ENCODE data around the gene HOXC6. TPM values are rescaled to one million over a fixed set of nuclear protein-coding genes. Genes with fewer than 3 reads are reported as not detected.

Gene HOXC6
- total RNA-seq, 2 experiments from 2014 or later, result not detected

GRCh38 chr12:53980802-53981496 lies 47.3 kb upstream of the HOXC6 start:
- CTCF ChIA-PET, result interaction anchor here (0.5 to 2.7 kb wide), 5 partner anchors 24 to 279 kb away, joined by 3 to 10 read pairs (median 4); no protein-coding TSS in a partner anchor
- Mint-ChIP-seq H3K4me3 (no peak overlapping the region), H3K27ac (no peak overlapping the region), H3K4me1 (ENCODE audit: low read depth) (peaks cover 10% of the 10 kb centered on the region), H3K36me3 (ENCODE audit: low read depth) (no peaks in the 10 kb centered on the region), H3K27me3 (peaks cover 87% of the 10 kb centered on the region), H3K9me3 (no peaks in the 10 kb centered on the region)
- DNase-seq (no peak), ATAC-seq (no peak)
- intact Hi-C loops (cut with micrococcal nuclease), result no loop called here
- POLR2A ChIA-PET, result no interaction called here
- TF ChIP-seq CTCF (IDR thresholded peaks at IDR 0.05), result no peak

- Mint-ChIP-seq H3K27ac (no peak overlapping the region), H3K4me3 (no peak overlapping the region), H3K9me3 (no peaks in the 10 kb centered on the region), H3K4me1 (ENCODE audit: low read depth) (peaks cover 13% of the 10 kb centered on the region), H3K27me3 (peaks cover 89% of the 10 kb centered on the region), H3K36me3 (ENCODE audit: low read depth) (no peaks in the 10 kb centered on the region)
- ChIA-PET POLR2A (no interaction called here), CTCF (interaction anchor here (2.7 kb wide), 1 partner anchor 23 kb away, joined by 10 read pairs; no protein-coding TSS in a partner anchor)
- intact Hi-C loops (cut with micrococcal nuclease), result no loop called here
- DNase-seq (no peak), ATAC-seq (no peak)
- no peak for TF ChIP-seq CTCF (IDR thresholded peaks at IDR 0.05)
Observed at GRCh38 chr12:53981634-53982565, 46.3 kb upstream of the HOXC6 start.

- no peak overlapping the region for H3K4me3 Mint-ChIP-seq
- CTCF ChIA-PET, result no interaction called here
- DNase-seq, result no peak
- H3K36me3 Mint-ChIP-seq (ENCODE audit: low read depth), result no peaks in the 10 kb centered on the region
- ATAC-seq, result no peak
- TF ChIP-seq CTCF (IDR thresholded peaks at IDR 0.05), result no peak
- H3K27ac Mint-ChIP-seq, result no peak overlapping the region
- POLR2A ChIA-PET, result no interaction called here
- H3K9me3 Mint-ChIP-seq, result no peaks in the 10 kb centered on the region
- peaks cover 13% of the 10 kb centered on the region for H3K4me1 Mint-ChIP-seq (ENCODE audit: low read depth)
- peaks cover 91% of the 10 kb centered on the region for H3K27me3 Mint-ChIP-seq
- intact Hi-C loops (cut with micrococcal nuclease), result no loop called here
Observed at GRCh38 chr12:53982648-53983567, 45.3 kb upstream of the HOXC6 start.

- no peak for DNase-seq
- Mint-ChIP-seq H3K9me3 (no peaks in the 10 kb centered on the region), H3K4me1 (ENCODE audit: low read depth) (peaks cover 14% of the 10 kb centered on the region), H3K4me3 (no peak overlapping the region), H3K36me3 (ENCODE audit: low read depth) (no peaks in the 10 kb centered on the region), H3K27me3 (peaks cover 91% of the 10 kb centered on the region), H3K27ac (no peak overlapping the region)
- intact Hi-C loops (cut with micrococcal nuclease), result no loop called here
- ChIA-PET POLR2A (no interaction called here), CTCF (interaction anchor here (3.3 to 5.8 kb wide), 4 partner anchors 16 to 217 kb away, joined by 25 to 58 read pairs (median 35); partner anchors contain the start of genes HOXC5, HOXC9 and SMUG1)
- ATAC-seq, result no peak
- TF ChIP-seq CTCF (IDR thresholded peaks at IDR 0.05), result no peak
Observed at GRCh38 chr12:53983568-53983949, 44.7 kb upstream of the HOXC6 start.
